ENCODE data around the gene BARX1.

The BARX1 gene

DNA sequence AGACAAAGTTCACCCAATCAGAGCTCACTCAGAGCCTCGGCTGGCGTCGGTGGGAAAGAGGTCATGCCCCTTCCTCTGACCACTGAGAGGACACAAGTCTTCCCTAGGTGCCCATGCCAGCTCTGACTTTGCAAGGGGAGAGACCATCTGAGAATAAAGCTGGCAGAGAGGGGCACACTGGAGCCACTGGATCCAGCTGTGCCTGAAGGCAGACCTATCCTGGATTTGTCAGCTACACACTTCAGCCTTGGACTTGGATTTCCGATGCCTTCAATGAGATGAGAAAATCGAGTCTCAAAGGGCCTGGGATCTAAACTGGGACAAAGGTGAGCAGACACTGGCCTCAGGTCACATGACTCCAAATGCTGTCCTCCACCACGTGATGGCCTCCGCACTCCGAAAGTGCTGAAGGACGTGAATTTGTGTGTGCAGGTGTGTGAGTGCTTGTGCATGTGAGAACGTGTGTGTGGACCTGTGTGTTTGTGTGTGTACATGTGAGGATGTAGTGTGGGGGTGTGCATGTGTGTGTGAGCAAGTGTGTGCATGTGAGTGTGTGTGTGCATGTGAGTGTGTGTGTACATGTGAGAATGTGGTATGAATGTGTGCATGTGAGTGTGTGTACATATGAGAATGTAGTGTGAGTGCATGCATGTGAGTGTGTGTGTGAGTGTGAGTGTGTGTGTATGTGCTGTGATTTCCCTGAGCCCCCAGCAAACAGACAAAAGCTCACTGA, 37.9 kb downstream of the BARX1 start:
- Histone ChIP-seq H3K27ac (ENCODE audit: low read length) (no peak overlapping the region), H3K4me2 (ENCODE audit: low read depth, low read length) (no peak overlapping the region), H3K36me3 (replicated peaks; ENCODE audit: insufficient read depth, low read length) (no peaks in the 10 kb centered on the region), H3K79me2 (ENCODE audit: low read length) (no peaks in the 10 kb centered on the region), H2AFZ (ENCODE audit: low read length) (no peak overlapping the region), H3K9me2 (replicated peaks; ENCODE audit: insufficient read depth, low read length) (no peaks in the 10 kb centered on the region), H3F3A (ENCODE audit: insufficient read depth, low read length) (no peaks in the 10 kb centered on the region), H3K4me3 (ENCODE audit: low read length) (no peak overlapping the region), H3K4me1 (ENCODE audit: low read length) (no peaks in the 10 kb centered on the region), H3K9me3 (replicated peaks; ENCODE audit: insufficient read depth, low read length) (no peaks in the 10 kb centered on the region), H3K27me3 (replicated peaks; ENCODE audit: insufficient read depth, low read length) (no peaks in the 10 kb centered on the region), H4K20me1 (ENCODE audit: insufficient read depth, low read length) (no peaks in the 10 kb centered on the region), H3K9ac (ENCODE audit: low read length) (no peak overlapping the region)
- no peak for TF ChIP-seq EZH2phosphoT487 (IDR thresholded peaks at IDR 0.05; ENCODE audit: low read length)
- no peak for TF ChIP-seq EZH2 (optimal IDR thresholded peaks at IDR 0.05; ENCODE audit: low read depth, low read length)
- no peak for TF ChIP-seq CTCF (IDR thresholded peaks at IDR 0.05; ENCODE audit: low read length)
- DNase-seq = no peak

DNA sequence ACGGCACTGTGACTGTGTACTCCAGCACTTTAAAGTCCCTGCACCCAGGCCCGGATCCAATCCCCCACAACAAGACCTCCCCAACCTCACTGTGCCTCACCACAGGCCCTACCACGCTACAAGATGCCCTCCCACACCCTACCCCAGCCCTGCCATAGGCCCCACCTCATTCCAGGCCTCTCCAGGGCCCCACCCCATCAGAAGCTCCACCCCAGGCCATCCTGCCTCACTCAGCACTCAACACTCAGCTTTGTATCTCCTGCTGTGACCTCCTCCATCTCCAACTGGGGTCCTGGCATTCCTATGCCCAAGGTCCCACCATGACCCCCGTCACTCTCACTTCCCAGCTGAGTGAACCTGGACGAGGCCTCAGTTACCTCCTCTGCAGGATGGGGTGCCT, 38.8 kb downstream of the BARX1 start:
- no peak overlapping the region for H3K4me3 ChIP-seq (ENCODE audit: low read length)
- no peaks in the 10 kb centered on the region for H4K20me1 ChIP-seq (ENCODE audit: insufficient read depth, low read length)
- no peaks in the 10 kb centered on the region for H3K4me1 ChIP-seq (ENCODE audit: low read length)
- no peak for DNase-seq
- TF ChIP-seq EZH2 (optimal IDR thresholded peaks at IDR 0.05; ENCODE audit: low read depth, low read length) = no peak
- no peak for TF ChIP-seq CTCF (IDR thresholded peaks at IDR 0.05; ENCODE audit: low read length)
- no peak for TF ChIP-seq EZH2phosphoT487 (IDR thresholded peaks at IDR 0.05; ENCODE audit: low read length)
- H3K36me3 ChIP-seq (replicated peaks; ENCODE audit: insufficient read depth, low read length) = no peaks in the 10 kb centered on the region
- no peak overlapping the region for H3K4me2 ChIP-seq (ENCODE audit: low read depth, low read length)
- H2AFZ ChIP-seq (ENCODE audit: low read length) = no peak overlapping the region
- H3K9me3 ChIP-seq (replicated peaks; ENCODE audit: insufficient read depth, low read length) = no peaks in the 10 kb centered on the region
- no peak overlapping the region for H3K9ac ChIP-seq (ENCODE audit: low read length)
- no peaks in the 10 kb centered on the region for H3K79me2 ChIP-seq (ENCODE audit: low read length)
- no peaks in the 10 kb centered on the region for H3K9me2 ChIP-seq (replicated peaks; ENCODE audit: insufficient read depth, low read length)
- H3K27me3 ChIP-seq (replicated peaks; ENCODE audit: insufficient read depth, low read length) = no peaks in the 10 kb centered on the region
- no peak overlapping the region for H3K27ac ChIP-seq (ENCODE audit: low read length)
- H3F3A ChIP-seq (ENCODE audit: insufficient read depth, low read length) = no peaks in the 10 kb centered on the region

DNA sequence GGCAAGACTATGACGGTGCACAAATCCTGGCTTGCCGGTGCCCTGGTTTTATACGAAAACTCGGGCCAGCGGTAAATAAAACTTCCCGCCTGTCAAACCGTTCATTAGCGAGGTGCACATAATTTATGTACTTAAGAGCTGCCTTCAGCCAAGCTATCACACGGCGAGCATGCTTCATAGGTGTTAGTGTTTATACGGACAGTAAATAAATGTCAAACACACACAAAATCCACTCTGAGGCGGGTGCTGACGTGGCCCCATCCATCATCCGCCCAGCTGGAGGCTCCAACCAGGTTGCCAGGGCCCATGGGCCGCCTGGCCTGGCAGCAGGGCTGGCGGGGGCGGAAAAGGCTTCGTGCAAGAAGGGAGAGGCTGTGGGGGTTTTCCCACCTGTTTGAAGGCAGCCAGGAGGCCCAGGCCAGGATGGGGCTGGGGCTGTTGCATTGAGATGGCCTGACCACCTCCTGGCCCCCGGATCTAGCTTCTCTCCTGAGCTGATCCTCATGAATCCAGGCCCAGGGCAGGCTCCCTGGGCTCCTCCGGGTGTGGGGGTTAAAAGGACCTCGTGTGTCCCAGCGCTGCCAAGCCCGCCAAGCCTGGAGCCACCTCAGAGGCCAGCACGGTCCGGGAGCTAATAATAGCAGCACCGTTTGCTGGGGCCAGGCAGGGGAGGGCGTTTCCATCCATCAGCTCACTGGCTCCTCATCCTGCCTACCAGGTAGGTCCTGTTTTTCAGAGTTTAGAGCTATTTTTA, 43.2 kb downstream of the BARX1 start:
- Histone ChIP-seq H3K9me3 (replicated peaks; ENCODE audit: insufficient read depth, low read length) (no peaks in the 10 kb centered on the region), H3K27me3 (replicated peaks; ENCODE audit: insufficient read depth, low read length) (no peaks in the 10 kb centered on the region), H3K27ac (ENCODE audit: low read length) (no peak overlapping the region), H3K79me2 (ENCODE audit: low read length) (no peaks in the 10 kb centered on the region), H2AFZ (ENCODE audit: low read length) (no peak overlapping the region), H3K9ac (ENCODE audit: low read length) (no peak overlapping the region), H3K36me3 (replicated peaks; ENCODE audit: insufficient read depth, low read length) (no peaks in the 10 kb centered on the region), H4K20me1 (ENCODE audit: insufficient read depth, low read length) (no peaks in the 10 kb centered on the region), H3K4me2 (ENCODE audit: low read depth, low read length) (no peak overlapping the region), H3F3A (ENCODE audit: insufficient read depth, low read length) (no peaks in the 10 kb centered on the region), H3K9me2 (replicated peaks; ENCODE audit: insufficient read depth, low read length) (no peaks in the 10 kb centered on the region), H3K4me3 (ENCODE audit: low read length) (no peak overlapping the region), H3K4me1 (ENCODE audit: low read length) (no peaks in the 10 kb centered on the region)
- DNase-seq = no peak
- TF ChIP-seq EZH2phosphoT487 (IDR thresholded peaks at IDR 0.05; ENCODE audit: low read length) (no peak), EZH2 (optimal IDR thresholded peaks at IDR 0.05; ENCODE audit: low read depth, low read length) (no peak), CTCF (IDR thresholded peaks at IDR 0.05; ENCODE audit: low read length) (no peak)
